Hepatic stellate cell (primary cell): ENCODE results near the gene TPSB2.

Source experiments
- DNase-seq: peaks from one replicate; pipeline ENCODE4 v3.0.0; 2011; ENCODE audit warnings: low spot score

Gene TPSB2

DNA sequence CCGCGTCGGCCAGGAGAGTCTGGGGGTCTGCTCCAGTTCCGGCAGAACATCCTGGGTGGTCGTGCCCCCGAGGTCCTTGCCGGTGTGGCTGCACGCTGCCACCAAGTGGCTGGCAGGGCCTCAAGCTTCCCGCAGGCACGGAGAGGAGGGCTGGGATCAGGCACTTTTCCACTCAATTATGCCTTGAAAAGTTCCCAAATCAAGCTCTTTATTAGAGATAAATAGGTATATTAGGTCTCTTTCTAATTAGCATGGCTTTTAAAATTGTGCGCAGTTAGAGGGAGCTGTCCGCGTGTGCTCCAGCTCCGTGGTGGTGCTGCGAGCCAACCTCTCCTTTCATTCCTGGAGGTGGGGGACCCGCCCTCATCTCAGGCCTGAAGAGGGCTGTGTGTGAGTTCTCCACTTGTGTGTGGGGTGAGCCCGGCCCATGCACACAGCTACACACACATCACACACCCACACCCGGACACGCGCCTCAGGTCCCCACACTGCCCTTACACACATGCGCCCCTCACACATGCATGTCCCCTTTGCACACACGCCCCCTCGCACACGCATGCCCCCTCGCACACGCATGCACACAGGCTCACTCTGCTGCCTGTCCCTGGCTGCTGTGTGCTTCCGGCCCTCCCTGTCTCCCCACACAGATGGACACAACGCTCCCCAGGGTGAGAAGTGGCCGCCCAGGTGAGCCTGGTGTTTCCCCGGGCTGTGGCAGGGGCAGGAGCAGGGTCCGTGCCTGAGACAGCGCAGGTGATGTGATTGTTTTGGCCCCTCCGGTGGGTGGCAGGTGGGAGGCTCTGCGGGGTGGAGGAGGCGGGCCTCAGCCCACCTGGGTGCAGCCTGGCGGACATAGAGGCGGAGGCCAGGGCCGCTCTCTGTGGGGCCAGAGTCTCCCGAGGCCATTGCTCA, 48.3 kb downstream of the TPSB2 start:
- no peak for DNase-seq

DNA sequence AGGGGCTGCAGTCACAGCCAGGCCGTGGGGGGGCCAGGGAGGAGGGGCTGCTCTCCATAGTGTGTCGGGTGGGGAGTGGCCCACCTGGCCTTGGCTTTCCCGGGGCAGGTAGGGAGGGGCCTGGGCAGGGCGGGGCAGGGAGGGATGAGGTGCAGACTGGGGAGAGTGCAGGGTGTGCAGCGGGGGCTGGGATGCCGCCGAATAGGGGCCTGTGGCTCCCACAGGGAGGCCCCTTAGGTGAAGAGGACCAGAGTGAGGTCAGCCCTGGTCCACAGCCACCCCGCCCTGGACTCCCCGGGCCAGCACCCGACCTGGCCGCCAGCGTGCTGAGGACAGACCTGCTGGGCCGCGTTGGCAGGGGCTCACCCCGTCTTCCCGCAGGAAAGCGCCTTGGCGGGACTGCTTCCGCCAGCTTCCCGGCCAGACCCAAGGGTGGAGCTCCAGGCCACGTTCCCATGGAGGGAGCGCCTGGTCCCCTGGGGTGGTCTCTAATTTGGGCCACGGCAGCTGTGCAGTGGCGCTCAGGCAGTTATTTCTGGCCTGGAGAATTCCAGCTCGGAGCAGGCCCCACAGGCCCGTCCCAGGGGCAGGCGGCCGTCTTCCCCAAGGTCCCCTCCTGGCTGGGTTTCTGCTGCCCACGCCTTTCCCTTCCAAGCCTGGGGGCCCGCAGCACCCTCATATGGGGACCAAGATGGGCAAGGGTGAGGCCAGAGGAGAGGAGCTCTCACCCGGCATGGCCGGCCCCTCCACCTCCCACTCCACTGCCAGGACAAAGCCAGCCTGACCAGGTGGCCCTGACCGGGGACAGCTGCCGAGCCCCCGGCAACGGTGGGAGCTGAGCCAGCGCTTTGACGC, 49.2 kb downstream of the TPSB2 start:
- DNase-seq, result peak; percentile 48
